IPS DF 6.9 (cell line): ENCODE data around the gene AP2A2.
"Not testable (repeated sequence)": the region's sequence is repeated elsewhere in the genome, so short reads cannot be mapped to it uniquely, and the experiment has no call there.

Source experiments
- DNase-seq: peaks from one replicate; pipeline ENCODE4 v3.0.0-alpha.2; 2013; ENCODE audit warnings: low read depth, low spot score
- H3K27ac ChIP-seq: one replicate; pipeline ENCODE4 v1.5.1; 2013; ENCODE audit warnings: low read length, control low read depth
- H3K27me3 ChIP-seq: 2 replicates; pipeline ENCODE4 v1.6.1; 2013; ENCODE audit warnings: mild to moderate bottlenecking, low read length; ENCODE audit not compliant: control insufficient read depth, insufficient read depth
- H3K36me3 ChIP-seq: 2 replicates; pipeline ENCODE4 v1.6.1; 2013; ENCODE audit warnings: low read length; ENCODE audit not compliant: control insufficient read depth, insufficient read depth
- H3K4me1 ChIP-seq: 2 replicates; pipeline ENCODE4 v1.6.1; 2013; ENCODE audit warnings: low read length; ENCODE audit not compliant: control insufficient read depth, insufficient read depth
- H3K4me3 ChIP-seq: 2 replicates; pipeline ENCODE4 v1.5.1; 2013; ENCODE audit warnings: mild to moderate bottlenecking, low read length
- H3K9me3 ChIP-seq: 2 replicates; pipeline ENCODE4 v1.6.1; 2013; ENCODE audit warnings: low read length, inconsistent platforms; ENCODE audit not compliant: control insufficient read depth, insufficient read depth
- WGBS: extraction: QIAGEN DNeasy Blood & Tissue Kit; methylation state at CpG from one replicate; pipeline ENCODE4 v1.1.7; 2013; ENCODE audit warnings: mixed read lengths, missing lambda C conversion rate; ENCODE audit not compliant: insufficient read length, insufficient coverage; 5-methylcytosine and 5-hydroxymethylcytosine counted together

AP2A2 gene

DNA sequence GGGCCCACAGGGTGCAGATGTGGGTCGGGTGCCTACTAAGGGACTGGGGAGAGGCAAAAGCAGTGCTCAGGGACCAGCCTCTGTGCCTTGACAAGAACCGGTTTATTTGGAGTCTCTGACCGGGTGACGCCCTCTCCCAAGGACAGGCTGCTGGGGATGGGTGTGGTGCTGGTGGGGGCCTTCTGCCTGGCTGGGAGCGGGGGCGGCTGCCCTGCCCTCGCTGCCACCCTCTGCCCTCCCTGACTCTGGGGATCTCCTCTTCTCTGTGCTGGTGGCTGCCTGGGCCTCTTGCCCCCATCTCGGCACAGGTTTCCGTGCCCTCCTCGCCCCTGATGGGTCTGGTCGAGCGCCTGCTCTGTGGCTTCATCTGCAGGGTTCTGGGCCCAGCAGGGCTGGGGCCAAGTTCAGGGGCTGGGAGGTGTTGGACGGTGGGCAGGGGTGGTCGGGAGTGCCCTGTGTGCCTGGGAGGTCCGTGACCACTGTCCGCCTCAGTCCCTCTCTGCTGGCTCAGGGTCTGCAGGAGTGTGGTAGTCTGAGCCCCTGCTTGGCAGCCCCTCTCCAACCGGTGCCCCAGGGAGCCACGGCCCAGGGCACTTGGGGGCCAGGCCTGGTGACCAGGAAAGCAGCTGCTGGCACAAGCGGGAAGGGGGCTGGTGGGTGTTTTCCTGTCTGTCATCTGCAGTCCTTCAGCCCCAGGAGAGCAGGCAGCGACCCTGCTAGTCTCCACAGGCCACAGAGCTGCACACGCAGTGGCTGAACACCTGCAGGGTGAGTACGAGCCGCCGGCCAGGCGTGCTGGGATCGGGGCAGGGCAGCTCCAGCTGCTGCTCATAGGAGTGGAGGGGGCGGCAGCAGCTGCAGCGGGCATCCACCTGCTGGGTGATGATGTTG, 87.3 kb downstream of the AP2A2 start:
- Histone ChIP-seq H3K9me3 (no peaks in the 10 kb centered on the region; the same call in 1 of the 2 replicates), H3K36me3 (peaks cover 20% of the 10 kb centered on the region), H3K4me1 (no peaks in the 10 kb centered on the region), H3K27me3 (no peaks in the 10 kb centered on the region), H3K4me3 (no peak overlapping the region), H3K27ac (no peak overlapping the region)
- DNase-seq = no peak
- WGBS = no CpG with 5 or more reads among the region's 28 CpGs

DNA sequence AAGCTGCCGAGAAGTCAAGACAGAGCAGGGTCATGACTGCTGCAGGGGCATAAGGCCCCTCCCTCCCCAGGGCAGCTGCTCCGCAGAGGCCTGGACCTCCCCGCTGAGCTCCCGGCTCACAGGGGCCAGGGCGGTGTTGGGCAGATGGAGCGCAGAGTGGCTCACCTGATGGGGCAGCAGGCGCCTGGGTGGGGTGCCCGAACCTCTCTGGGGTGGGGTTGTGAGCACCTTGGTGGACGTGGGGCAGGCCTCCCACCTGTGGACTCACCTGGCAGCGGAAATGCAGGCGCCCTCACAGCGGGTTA, 87.9 kb downstream of the AP2A2 start:
- no peaks in the 10 kb centered on the region for H3K27me3 ChIP-seq
- no peak for DNase-seq
- no CpG with 5 or more reads among the region's 12 CpGs for WGBS
- no peak overlapping the region for H3K4me3 ChIP-seq
- H3K9me3 ChIP-seq = no peaks in the 10 kb centered on the region; the same call in 1 of the 2 replicates
- H3K27ac ChIP-seq = no peak overlapping the region
- H3K4me1 ChIP-seq = no peaks in the 10 kb centered on the region
- H3K36me3 ChIP-seq = peaks cover 20% of the 10 kb centered on the region

DNA sequence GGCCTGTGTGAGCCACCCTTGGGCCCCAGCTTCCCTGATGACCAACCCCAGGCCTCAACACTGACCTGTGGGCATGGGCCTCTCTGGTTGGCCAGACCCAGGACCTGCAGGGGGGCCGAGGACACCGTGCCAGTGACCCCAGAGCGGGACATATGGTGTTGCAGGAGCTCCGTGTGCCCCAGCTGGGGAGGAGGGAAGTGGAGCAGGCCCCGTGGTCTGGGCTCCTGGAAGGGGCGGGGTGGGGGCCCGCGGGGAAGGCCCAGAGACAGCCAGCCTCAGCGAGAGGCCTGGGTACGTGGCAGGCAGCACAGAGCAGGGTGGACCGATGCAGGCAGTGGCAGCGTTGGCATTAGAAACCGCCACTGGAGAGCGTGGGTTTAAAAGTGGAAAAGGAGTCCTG, 88.6 kb downstream of the AP2A2 start:
- no peak for DNase-seq
- no CpG with 5 or more reads among the region's 14 CpGs for WGBS
- no peaks in the 10 kb centered on the region for H3K27me3 ChIP-seq
- H3K27ac ChIP-seq = no peak overlapping the region
- H3K4me1 ChIP-seq = no peaks in the 10 kb centered on the region; the same call in 1 of the 2 replicates
- no peak overlapping the region for H3K4me3 ChIP-seq
- H3K36me3 ChIP-seq = peaks cover 20% of the 10 kb centered on the region
- no peaks in the 10 kb centered on the region; the same call in 1 of the 2 replicates for H3K9me3 ChIP-seq

DNA sequence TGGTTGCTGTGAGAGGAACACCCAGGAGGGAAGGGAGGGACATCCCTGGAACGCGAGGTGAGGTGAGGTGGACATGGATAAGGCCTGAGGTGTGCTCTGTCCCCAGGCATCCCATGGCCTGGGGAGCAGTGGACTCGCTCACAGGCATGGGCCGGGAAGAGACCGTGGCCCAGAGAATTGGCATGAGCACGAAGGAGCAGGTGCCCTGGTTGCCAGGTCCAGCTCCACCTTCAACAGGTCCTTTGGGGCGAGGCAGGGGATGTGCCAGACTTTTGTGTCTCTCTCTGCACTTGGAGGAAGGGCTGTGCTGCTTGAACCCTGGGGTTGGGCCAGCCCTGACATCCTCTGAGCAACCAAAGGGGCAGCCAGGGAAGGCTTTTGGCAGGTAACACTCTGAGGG, 89.4 kb downstream of the AP2A2 start:
- Histone ChIP-seq H3K9me3 (no peaks in the 10 kb centered on the region; the same call in 1 of the 2 replicates), H3K4me1 (no peaks in the 10 kb centered on the region; the same call in 1 of the 2 replicates), H3K36me3 (peaks cover 14% of the 10 kb centered on the region), H3K27me3 (no peaks in the 10 kb centered on the region), H3K27ac (no peak overlapping the region), H3K4me3 (no peak overlapping the region)
- WGBS = no CpG with 5 or more reads among the region's 7 CpGs
- no peak for DNase-seq

DNA sequence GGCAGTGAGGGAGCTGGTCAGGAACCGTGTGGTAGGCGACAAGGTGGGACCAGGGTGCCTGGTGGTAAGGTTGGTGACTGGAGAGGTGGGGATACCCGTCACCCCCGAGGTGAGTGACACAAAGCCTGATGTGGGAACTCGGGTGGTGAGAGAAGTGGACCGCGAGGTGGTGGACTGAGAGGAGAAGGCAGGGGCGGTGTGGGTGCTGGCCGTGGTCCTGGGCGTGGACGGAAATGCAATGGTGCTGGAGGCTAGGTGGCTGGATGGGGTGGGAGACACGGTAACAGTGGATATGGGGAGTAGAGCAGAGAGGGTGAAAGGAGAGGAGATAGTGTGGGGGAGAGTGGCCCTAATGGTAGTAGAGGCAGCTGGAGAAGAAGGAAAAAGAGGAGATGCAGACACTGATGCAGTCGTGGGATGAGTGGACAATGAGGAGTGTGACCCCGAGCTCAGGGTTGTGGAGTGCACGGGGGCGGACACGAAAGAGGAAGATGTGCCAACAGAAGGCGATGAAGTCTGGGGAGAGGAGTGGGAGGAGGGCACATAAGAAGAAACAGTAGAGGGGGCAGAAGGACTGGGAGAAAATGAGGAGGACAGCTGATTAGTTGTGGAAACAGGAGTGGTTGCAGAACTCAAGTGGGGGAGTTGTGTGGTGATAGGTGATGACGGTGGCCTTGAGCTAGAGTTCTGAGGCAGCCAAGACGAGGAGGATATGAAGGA, 90.3 kb downstream of the AP2A2 start:
- H3K4me3 ChIP-seq = no peak overlapping the region
- no peak overlapping the region for H3K27ac ChIP-seq
- H3K9me3 ChIP-seq = no peaks in the 10 kb centered on the region; the same call in 1 of the 2 replicates
- peaks cover 5% of the 10 kb centered on the region; the same call in 1 of the 2 replicates for H3K36me3 ChIP-seq
- H3K4me1 ChIP-seq = no peaks in the 10 kb centered on the region; the same call in 1 of the 2 replicates
- no CpG with 5 or more reads among the region's 20 CpGs for WGBS
- H3K27me3 ChIP-seq = no peaks in the 10 kb centered on the region
- no peak for DNase-seq

DNA sequence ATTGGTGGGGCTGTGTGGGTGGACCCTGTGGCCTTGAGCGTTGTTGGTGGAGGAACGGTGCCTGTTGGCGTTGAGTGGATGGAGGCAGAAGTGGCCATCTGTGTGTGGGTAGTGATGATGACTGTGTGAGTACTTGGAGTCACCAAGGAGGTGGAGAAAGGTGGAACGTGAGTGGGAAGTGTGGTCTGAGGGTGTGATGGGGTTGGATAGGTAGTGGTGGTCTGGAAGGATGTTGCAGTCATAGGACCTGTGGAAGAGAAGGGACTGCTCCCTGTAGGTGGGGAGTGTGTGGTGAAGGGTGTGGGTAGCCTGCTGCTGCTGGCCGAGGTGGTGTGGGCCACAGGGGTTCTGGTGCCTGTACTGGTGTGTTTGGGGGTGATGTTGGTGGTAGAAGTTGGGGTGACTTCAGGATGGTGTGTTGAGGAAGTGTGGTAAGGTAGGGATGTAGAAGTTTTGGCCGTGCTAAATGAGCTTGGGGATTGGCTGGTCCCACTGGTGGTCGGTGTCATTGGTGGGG, 91.0 kb downstream of the AP2A2 start:
- H3K36me3 ChIP-seq, DNase-seq, H3K4me1 ChIP-seq, H3K4me3 ChIP-seq, H3K27ac ChIP-seq, H3K9me3 ChIP-seq, H3K27me3 ChIP-seq: not testable (repeated sequence)
- WGBS = 100% methylated on average over 1 of the region's 7 CpGs

DNA sequence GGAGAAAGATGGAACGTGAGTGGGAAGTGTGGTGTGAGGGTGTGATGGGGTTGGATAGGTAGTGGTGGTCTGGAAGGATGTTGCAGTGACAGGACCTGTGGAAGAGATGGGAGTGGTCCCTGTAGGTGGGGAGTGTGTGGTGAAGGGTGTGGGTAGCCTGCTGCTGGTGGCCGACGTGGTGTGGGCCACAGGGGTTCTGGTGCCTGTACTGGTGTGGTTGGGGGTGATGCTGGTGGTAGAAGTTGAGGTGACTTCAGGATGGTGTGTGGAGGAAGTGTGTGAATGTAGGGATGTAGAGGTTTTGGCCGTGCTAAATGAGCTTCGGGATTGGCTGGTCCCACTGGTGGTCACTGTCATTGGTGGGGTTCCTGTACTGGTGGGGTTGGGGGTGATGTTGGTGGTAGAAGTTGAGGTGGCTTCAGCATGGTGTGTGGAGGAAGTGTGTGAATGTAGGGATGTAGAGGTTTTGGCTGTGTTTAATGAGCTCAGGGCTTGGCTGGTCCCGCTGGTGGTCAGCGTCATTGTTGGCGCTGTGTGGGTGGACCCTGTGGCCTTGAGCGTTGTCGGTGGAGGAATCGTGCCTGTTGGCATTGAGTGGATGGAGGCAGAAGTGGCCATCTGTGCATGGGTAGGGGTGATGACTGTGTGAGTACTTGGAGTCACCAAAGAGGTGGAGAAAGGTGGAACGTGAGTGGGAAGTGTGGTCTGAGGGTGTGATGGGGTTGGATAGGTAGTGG, 91.8 kb downstream of the AP2A2 start:
- DNase-seq = no peak
- WGBS = 100% methylated on average over 3 of the region's 12 CpGs
- no peaks in the 10 kb centered on the region; the same call in 1 of the 2 replicates for H3K4me1 ChIP-seq
- H3K4me3 ChIP-seq = no peak overlapping the region
- H3K27ac ChIP-seq = no peak overlapping the region
- H3K27me3 ChIP-seq = no peaks in the 10 kb centered on the region
- H3K9me3 ChIP-seq = no peaks in the 10 kb centered on the region; the same call in 1 of the 2 replicates
- H3K36me3 ChIP-seq = no peaks in the 10 kb centered on the region; the same call in 1 of the 2 replicates

DNA sequence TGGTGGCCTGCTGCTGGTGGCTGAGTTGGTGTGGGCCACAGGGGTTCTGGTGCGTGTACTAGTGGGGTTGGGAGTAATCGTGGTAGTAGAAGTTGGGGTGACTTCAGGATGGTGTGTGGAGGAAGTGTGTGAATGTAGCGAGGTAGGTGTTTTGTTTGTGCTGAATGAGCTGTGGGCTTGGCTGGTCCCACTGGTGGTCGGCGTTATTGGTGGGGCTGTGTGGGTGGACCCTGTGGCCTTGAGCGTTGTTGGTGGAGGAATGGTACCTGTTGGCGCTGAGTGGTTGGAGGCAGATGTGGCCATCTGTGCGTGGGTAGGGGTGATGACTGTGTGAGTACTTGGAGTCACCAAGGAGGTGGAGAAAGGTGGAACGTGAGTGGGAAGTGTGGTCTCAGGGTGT, 92.4 kb downstream of the AP2A2 start:
- Histone ChIP-seq H3K9me3 (no peaks in the 10 kb centered on the region; the same call in 1 of the 2 replicates), H3K27ac (no peak overlapping the region), H3K4me1 (no peaks in the 10 kb centered on the region; the same call in 1 of the 2 replicates), H3K27me3 (no peaks in the 10 kb centered on the region), H3K36me3 (no peaks in the 10 kb centered on the region; the same call in 1 of the 2 replicates), H3K4me3 (no peak overlapping the region)
- 100% methylated on average over 3 of the region's 9 CpGs for WGBS
- no peak for DNase-seq

DNA sequence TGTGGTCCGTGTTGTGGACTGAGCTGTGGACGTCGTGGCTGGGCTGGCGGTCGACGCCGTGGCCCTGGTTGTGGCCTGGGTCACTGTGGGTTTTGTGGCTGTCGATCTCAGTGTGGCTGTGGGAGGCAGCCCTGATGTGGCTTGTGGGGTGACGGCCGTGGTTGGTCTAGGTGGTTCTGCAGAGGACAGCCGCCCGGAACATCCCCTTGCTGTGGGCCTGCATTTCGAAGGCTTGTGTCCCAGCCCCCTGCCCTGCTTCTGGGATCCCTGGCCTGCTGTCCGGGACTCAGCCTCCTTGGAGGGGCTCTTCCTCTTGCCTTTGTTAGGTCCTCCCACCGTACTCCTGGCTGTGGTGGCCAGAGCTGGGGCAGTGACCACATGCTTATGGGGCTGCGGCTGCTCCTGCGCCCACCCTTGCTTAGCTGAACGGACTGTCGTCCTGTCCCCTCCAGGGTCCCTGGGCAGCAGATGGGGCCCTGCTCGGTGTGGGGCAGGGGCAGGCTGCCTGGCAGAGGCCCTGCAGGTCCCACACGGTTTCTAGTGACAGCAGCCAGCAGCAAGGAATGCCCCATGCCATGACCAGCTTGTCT, 93.7 kb downstream of the AP2A2 start:
- Histone ChIP-seq H3K9me3 (no peaks in the 10 kb centered on the region; the same call in 1 of the 2 replicates), H3K36me3 (no peaks in the 10 kb centered on the region), H3K4me1 (no peaks in the 10 kb centered on the region; the same call in 1 of the 2 replicates), H3K4me3 (no peak overlapping the region), H3K27ac (no peak overlapping the region), H3K27me3 (no peaks in the 10 kb centered on the region)
- no CpG with 5 or more reads among the region's 21 CpGs for WGBS
- DNase-seq = no peak
